IPS-18a (cell line): ENCODE results near the gene IGBP1.

Source experiments
- H3K27ac ChIP-seq: one replicate; pipeline ENCODE4 v1.5.1; 2013; ENCODE audit warnings: low read length
- H3K27me3 ChIP-seq: one replicate; pipeline ENCODE4 v1.6.1; 2013; ENCODE audit warnings: mild to moderate bottlenecking, low read length; ENCODE audit not compliant: control insufficient read depth, insufficient read depth
- H3K36me3 ChIP-seq: one replicate; pipeline ENCODE4 v1.6.1; 2013; ENCODE audit warnings: low read depth, low read length; ENCODE audit not compliant: control insufficient read depth
- H3K4me1 ChIP-seq: one replicate; pipeline ENCODE4 v1.6.1; 2013; ENCODE audit warnings: low read depth, low read length; ENCODE audit not compliant: control insufficient read depth
- H3K4me3 ChIP-seq: one replicate; pipeline ENCODE4 v1.5.1; 2013; ENCODE audit warnings: low read length
- H3K9ac ChIP-seq: one replicate; pipeline ENCODE4 v1.6.1; 2013; ENCODE audit warnings: mild to moderate bottlenecking, low read length, moderate library complexity
- H3K9me3 ChIP-seq: one replicate; pipeline ENCODE4 v1.6.1; 2013; ENCODE audit warnings: low read depth, low read length; ENCODE audit not compliant: control insufficient read depth

IGBP1 gene

GRCh38 chrX:70169281-70169680 lies 36.0 kb downstream of the IGBP1 start:
- Histone ChIP-seq H3K4me3 (peak overlapping the region; percentile 5), H3K4me1 (peaks cover 37% of the 10 kb centered on the region), H3K36me3 (peaks cover 9% of the 10 kb centered on the region), H3K9ac (no peak overlapping the region), H3K9me3 (peaks cover 27% of the 10 kb centered on the region), H3K27me3 (no peaks in the 10 kb centered on the region), H3K27ac (no peak overlapping the region)

DNA sequence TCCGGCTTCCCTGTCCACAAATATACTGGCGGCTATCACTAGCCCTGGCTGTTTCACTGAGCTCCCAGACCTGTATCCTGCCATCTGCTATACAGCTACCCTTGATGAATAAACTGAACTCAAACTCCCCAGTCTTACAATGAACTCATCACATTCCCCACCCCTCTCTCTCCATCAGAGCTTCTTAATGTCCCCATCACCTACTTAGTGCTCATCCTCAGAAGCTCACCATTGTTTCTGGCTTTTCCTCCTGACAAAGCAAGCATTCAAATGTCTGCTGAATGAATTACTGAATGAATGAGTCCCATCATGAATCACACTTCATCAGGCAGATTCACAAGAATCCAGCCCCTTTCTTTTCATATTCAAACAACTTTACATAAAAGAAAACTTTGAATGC lies 38.4 kb downstream of the IGBP1 start:
- Histone ChIP-seq H3K36me3 (no peaks in the 10 kb centered on the region), H3K9ac (no peak overlapping the region), H3K27ac (no peak overlapping the region), H3K27me3 (no peaks in the 10 kb centered on the region), H3K9me3 (peaks cover 17% of the 10 kb centered on the region), H3K4me1 (peaks cover 37% of the 10 kb centered on the region), H3K4me3 (peak overlapping the region; percentile 5)

DNA sequence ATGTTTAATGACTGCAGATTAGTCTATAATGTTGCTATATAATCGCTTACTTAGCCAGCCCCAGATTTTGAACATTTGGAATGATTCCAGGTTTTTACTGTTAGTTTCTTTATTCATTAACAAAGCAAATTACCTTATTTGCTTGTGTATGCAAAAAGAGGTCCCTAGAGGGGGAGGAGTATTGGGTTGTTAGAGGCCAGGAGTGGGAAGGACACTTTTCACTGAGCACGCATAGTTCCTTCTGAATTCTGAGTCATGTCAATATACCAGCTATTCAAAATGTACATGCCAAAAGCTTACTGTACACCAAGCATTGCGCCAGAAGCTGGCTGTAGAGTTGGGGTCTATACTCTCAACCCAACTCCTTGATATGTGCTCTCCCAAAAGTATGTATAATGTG lies 39.0 kb downstream of the IGBP1 start:
- Histone ChIP-seq H3K9ac (no peak overlapping the region), H3K27ac (no peak overlapping the region), H3K9me3 (peaks cover 17% of the 10 kb centered on the region), H3K27me3 (no peaks in the 10 kb centered on the region), H3K4me1 (peaks cover 37% of the 10 kb centered on the region), H3K4me3 (peak overlapping the region; percentile 5), H3K36me3 (no peaks in the 10 kb centered on the region)

GRCh38 chrX:70172964-70173363 lies 39.7 kb downstream of the IGBP1 start:
- no peak overlapping the region for H3K9ac ChIP-seq
- H3K27ac ChIP-seq: no peak overlapping the region
- peaks cover 32% of the 10 kb centered on the region for H3K4me1 ChIP-seq
- H3K9me3 ChIP-seq: peaks cover 10% of the 10 kb centered on the region
- H3K27me3 ChIP-seq: no peaks in the 10 kb centered on the region
- no peaks in the 10 kb centered on the region for H3K36me3 ChIP-seq
- H3K4me3 ChIP-seq: no peak overlapping the region

GRCh38 chrX:70174754-70175153 lies 41.5 kb downstream of the IGBP1 start:
- H3K27ac ChIP-seq: no peak overlapping the region
- no peak overlapping the region for H3K4me3 ChIP-seq
- H3K27me3 ChIP-seq: no peaks in the 10 kb centered on the region
- H3K9me3 ChIP-seq: peaks cover 4% of the 10 kb centered on the region
- H3K4me1 ChIP-seq: peaks cover 19% of the 10 kb centered on the region
- no peaks in the 10 kb centered on the region for H3K36me3 ChIP-seq
- H3K9ac ChIP-seq: no peak overlapping the region

DNA sequence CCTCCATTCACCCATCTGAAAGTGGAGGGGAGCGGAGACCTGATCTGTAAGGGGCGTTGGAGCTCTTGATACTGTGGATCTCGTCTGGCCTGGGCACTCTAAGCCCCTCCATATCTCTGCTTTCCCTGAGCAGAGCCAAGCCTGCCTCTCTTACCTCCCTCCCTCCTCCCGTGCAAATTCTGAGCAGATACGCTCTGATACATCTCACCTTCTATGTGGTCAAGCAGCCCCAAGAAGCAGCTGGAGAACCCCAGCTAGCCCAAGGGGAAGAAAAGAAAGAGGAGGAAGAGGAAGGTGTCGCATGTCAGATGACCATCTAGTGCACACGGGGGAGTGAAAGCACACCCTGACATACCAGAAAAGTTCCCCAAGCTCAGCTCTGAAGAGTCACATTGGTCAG lies 42.1 kb downstream of the IGBP1 start:
- Histone ChIP-seq H3K4me1 (peaks cover 19% of the 10 kb centered on the region), H3K9ac (no peak overlapping the region), H3K9me3 (peaks cover 4% of the 10 kb centered on the region), H3K27ac (no peak overlapping the region), H3K36me3 (no peaks in the 10 kb centered on the region), H3K27me3 (no peaks in the 10 kb centered on the region), H3K4me3 (no peak overlapping the region)

DNA sequence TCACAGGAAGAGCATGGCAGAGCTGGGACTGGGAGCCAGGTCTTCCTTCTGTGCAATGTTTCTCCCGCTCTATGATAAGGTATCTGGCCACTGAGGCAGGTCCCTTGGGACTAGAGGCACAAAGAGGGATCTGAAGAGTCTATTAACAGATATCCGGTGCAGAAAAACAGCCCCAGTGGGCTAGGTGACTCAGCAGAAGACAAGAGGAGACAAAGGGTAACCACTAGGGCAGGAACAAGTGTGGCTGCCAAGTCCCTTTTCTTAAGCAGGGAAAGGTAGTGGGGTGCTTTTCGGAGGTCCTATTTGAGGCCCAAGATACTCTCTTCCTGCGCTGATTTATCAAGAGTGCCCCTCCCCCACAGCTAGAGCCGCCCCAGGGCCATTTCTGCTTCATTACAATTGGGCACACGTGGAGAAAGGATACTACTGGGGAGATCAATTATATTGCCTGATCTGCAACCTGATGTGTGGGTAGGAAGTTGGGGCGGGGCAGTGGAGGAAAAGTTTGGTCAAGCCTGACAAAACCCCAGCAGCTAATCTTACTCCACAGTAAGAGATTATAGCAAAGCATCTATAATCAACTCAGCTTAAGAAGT lies 43.8 kb downstream of the IGBP1 start, which contains the start of gene DGAT2L6:
DGAT2L6 (plus strand) TSS at position 546 of the 596 bp plus-strand sequence. CDS start 100 bp downstream, outside the sequence.
- Histone ChIP-seq H3K9me3 (peaks cover 4% of the 10 kb centered on the region), H3K27me3 (no peaks in the 10 kb centered on the region), H3K9ac (no peak within 1 kb of the TSS), H3K4me3 (no peak within 1 kb of the TSS), H3K36me3 (no peaks in the 10 kb centered on the region), H3K27ac (no peak within 1 kb of the TSS), H3K4me1 (peaks cover 9% of the 10 kb centered on the region)

DNA sequence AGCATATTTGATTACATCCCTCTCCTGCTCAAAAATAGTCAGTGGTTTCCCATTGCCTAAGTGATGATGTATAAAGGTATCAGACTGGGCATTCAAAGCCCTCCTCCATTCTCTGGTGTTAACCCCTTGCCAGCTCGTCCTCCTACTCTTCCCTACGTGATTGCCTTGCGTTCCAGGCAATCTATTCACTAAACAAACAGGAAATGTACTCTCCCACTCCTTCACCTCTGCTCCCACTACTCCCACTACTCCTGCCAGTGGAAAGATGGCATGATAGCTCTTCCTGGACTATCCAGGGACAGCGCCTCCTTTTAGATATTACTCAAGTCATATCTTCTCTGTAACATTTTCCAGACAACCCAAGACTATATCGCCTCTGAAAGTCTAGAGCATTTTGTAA lies 49.8 kb downstream of the IGBP1 start:
- no peak overlapping the region for H3K9ac ChIP-seq
- H3K4me1 ChIP-seq: no peaks in the 10 kb centered on the region
- H3K27ac ChIP-seq: no peak overlapping the region
- no peaks in the 10 kb centered on the region for H3K9me3 ChIP-seq
- no peak overlapping the region for H3K4me3 ChIP-seq
- H3K27me3 ChIP-seq: no peaks in the 10 kb centered on the region
- no peaks in the 10 kb centered on the region for H3K36me3 ChIP-seq

DNA sequence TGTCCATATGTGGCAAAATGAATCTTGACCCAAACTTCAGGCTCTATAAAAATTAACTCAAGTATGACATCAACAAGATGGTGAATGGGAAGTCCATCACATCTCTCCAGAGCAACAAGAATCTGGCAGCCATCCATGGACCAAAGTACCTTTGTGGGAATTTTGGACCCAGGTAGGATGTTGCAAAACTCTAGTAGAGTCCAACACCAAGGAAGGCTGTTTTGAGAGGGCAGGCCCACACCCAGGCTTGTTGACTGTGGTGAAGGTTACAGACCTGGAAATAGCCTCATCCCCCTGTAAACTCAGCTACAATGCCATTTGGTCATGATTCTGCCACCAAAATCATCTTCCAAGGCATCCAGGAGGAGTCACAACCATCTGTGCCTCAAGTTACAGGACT lies 57.0 kb downstream of the IGBP1 start:
- Histone ChIP-seq H3K27me3 (no peaks in the 10 kb centered on the region), H3K27ac (no peak overlapping the region), H3K9me3 (peaks cover 27% of the 10 kb centered on the region), H3K36me3 (no peaks in the 10 kb centered on the region), H3K9ac (no peak overlapping the region), H3K4me3 (no peak overlapping the region), H3K4me1 (no peaks in the 10 kb centered on the region)

- no peak overlapping the region for H3K27ac ChIP-seq
- H3K9ac ChIP-seq: no peak overlapping the region
- no peak overlapping the region for H3K4me3 ChIP-seq
- H3K27me3 ChIP-seq: no peaks in the 10 kb centered on the region
- peaks cover 20% of the 10 kb centered on the region for H3K9me3 ChIP-seq
- H3K36me3 ChIP-seq: no peaks in the 10 kb centered on the region
- H3K4me1 ChIP-seq: no peaks in the 10 kb centered on the region
These were observed 63.9 kb downstream of the IGBP1 start for GRCh38 chrX:70196961-70197720.

GRCh38 chrX:70201732-70202131 lies 68.5 kb downstream of the IGBP1 start:
- Histone ChIP-seq H3K9me3 (peaks cover 4% of the 10 kb centered on the region), H3K27me3 (no peaks in the 10 kb centered on the region), H3K36me3 (no peaks in the 10 kb centered on the region), H3K4me3 (no peak overlapping the region), H3K27ac (no peak overlapping the region), H3K4me1 (no peaks in the 10 kb centered on the region), H3K9ac (no peak overlapping the region)

- Histone ChIP-seq H3K27ac (no peak overlapping the region), H3K36me3 (no peaks in the 10 kb centered on the region), H3K27me3 (no peaks in the 10 kb centered on the region), H3K4me3 (no peak overlapping the region), H3K9me3 (peaks cover 8% of the 10 kb centered on the region), H3K9ac (no peak overlapping the region), H3K4me1 (no peaks in the 10 kb centered on the region)
These were observed 75.2 kb downstream of the IGBP1 start for GRCh38 chrX:70208479-70208878.
